ENCODE results near the gene TRAPPC14. TPM values are rescaled to one million over a fixed set of nuclear protein-coding genes. Genes with fewer than 3 reads are reported as not detected.

The TRAPPC14 gene
- total RNA-seq, 6 experiments from 2014 or later: 8.2 to 14.6 (median 10.3) TPM

- intact Hi-C loops (cut with DNase I): no loop called here
- WGBS (ENCODE audit: insufficient coverage, low coverage, low lambda C conversion rate, missing lambda C conversion rate): no CpG with 5 or more reads among the region's 13 CpGs
- DNase-seq (no peak), ATAC-seq (no peak)
- peaks cover 0 to 29% (median 5%) of the 10 kb centered on the region in 4 donors for H3K36me3 ChIP-seq
- no peak for TF ChIP-seq CTCF (IDR thresholded peaks at IDR 0.05)
- TF ChIP-seq POLR2A (IDR thresholded peaks at IDR 0.05): no peak
- no peak overlapping the region for H3K4me3 ChIP-seq
- no peaks in the 10 kb centered on the region for H3K4me1 ChIP-seq
- no peaks in the 10 kb centered on the region for H3K9me3 ChIP-seq
- H3K27ac ChIP-seq: no peak overlapping the region
- H3K27me3 ChIP-seq: no peaks in the 10 kb centered on the region
Measured at GRCh38 chr7:100111914-100112313, 46.6 kb downstream of the TRAPPC14 start.

GRCh38 chr7:100111156-100111555 is 47.4 kb downstream of the TRAPPC14 start:
- WGBS (ENCODE audit: insufficient coverage, low coverage, low lambda C conversion rate, missing lambda C conversion rate): 80% methylated on average over 2 of the region's 7 CpGs
- Histone ChIP-seq H3K27ac (no peak overlapping the region), H3K4me3 (no peak overlapping the region), H3K27me3 (no peaks in the 10 kb centered on the region), H3K4me1 (no peaks in the 10 kb centered on the region), H3K36me3 (peaks cover 0 to 29% (median 5%) of the 10 kb centered on the region in 4 donors), H3K9me3 (no peaks in the 10 kb centered on the region)
- TF ChIP-seq CTCF (IDR thresholded peaks at IDR 0.05) (no peak), POLR2A (IDR thresholded peaks at IDR 0.05) (no peak)
- no peak for DNase-seq
- ATAC-seq: no peak
- intact Hi-C loops (cut with DNase I): no loop called here

- Histone ChIP-seq H3K27ac (no peak overlapping the region), H3K4me1 (no peaks in the 10 kb centered on the region), H3K36me3 (peaks cover 0 to 29% (median 5%) of the 10 kb centered on the region in 4 donors), H3K9me3 (no peaks in the 10 kb centered on the region), H3K4me3 (no peak overlapping the region), H3K27me3 (no peaks in the 10 kb centered on the region)
- 83% methylated on average over 6 of the region's 12 CpGs for WGBS (ENCODE audit: insufficient coverage, low coverage, low lambda C conversion rate, missing lambda C conversion rate)
- ATAC-seq (no peak), DNase-seq (no peak)
- no peak for TF ChIP-seq CTCF (IDR thresholded peaks at IDR 0.05)
- no peak for TF ChIP-seq POLR2A (IDR thresholded peaks at IDR 0.05)
- intact Hi-C loops (cut with DNase I): no loop called here
Measured at GRCh38 chr7:100109521-100110163, 48.9 kb downstream of the TRAPPC14 start.

DNA sequence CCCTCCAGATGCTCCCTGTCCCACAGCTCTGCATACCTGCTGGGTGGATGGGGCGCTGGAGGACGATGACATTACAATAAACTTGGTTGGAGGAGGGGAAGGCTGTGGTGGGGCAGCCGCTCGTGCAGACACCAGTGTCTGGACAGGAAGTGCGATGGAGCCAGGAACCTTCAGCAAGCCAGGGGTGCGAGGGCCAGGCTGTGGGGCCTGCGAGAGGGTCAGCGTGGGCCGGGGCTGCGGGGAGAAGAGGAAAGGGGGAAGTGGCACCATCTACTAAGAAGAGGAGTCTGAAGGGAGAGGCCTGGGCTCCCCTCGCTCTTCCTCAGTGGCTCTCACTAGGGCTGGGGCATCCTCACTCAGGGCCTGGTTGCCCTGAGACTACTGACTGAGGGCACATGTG is 50.6 kb downstream of the TRAPPC14 start:
- WGBS (ENCODE audit: insufficient coverage, low coverage, low lambda C conversion rate, missing lambda C conversion rate): 63% methylated on average over 6 of the region's 11 CpGs
- Histone ChIP-seq H3K4me3 (no peak overlapping the region), H3K27ac (no peak overlapping the region), H3K36me3 (peaks cover 0 to 26% (median 4%) of the 10 kb centered on the region in 4 donors), H3K27me3 (no peaks in the 10 kb centered on the region), H3K4me1 (no peaks in the 10 kb centered on the region), H3K9me3 (no peaks in the 10 kb centered on the region)
- intact Hi-C loops (cut with DNase I): no loop called here
- peak in 2 of 4 donors; percentile 16 to 42 for ATAC-seq
- TF ChIP-seq CTCF (IDR thresholded peaks at IDR 0.05) (no peak), POLR2A (IDR thresholded peaks at IDR 0.05) (no peak)
- DNase-seq: no peak
